Activated T-helper 17 cell treated with anti-CD3 and anti-CD28 coated beads, Interleukin-2, amount 50 U/mL, for 72 hours (primary cell): ENCODE measurements around the gene PSRC1. TPM values are rescaled to one million over a fixed set of nuclear protein-coding genes. Genes with fewer than 3 reads are reported as not detected.

Source experiments
- ATAC-seq: fragments of 150-1000 bp; cut with Tn5 transposase; replicated peaks from 2 replicates; pipeline ENCODE4 v1.10.0; 2021; ENCODE audit warnings: mild to moderate bottlenecking, moderate library complexity
- H3K27ac Mint-ChIP-seq: one replicate; pipeline ENCODE4 v1.8.0; 2022; ENCODE audit warnings: mixed read lengths
- H3K27me3 Mint-ChIP-seq: one replicate; pipeline ENCODE4 v1.8.0; 2022; ENCODE audit warnings: mixed read lengths
- H3K36me3 Mint-ChIP-seq: one replicate; pipeline ENCODE4 v1.8.0; 2022; ENCODE audit warnings: low read depth, mild to moderate bottlenecking, mixed read lengths
- H3K4me1 Mint-ChIP-seq: one replicate; pipeline ENCODE4 v1.8.0; 2022; ENCODE audit warnings: mixed read lengths
- H3K4me3 Mint-ChIP-seq: one replicate; pipeline ENCODE4 v1.8.0; 2022; ENCODE audit warnings: mild to moderate bottlenecking, mixed read lengths
- H3K9me3 Mint-ChIP-seq: one replicate; pipeline ENCODE4 v1.8.0; 2022; ENCODE audit warnings: mixed read lengths
- total RNA-seq, 2 donors: library from RNA; stranded (reverse); gene quantifications; one replicate each; pipeline ENCODE4 v1.2.3, GENCODE V29; 2022

The PSRC1 gene
- total RNA-seq, 2 donors from 2014 or later: 17.5 to 20.3 TPM

- Mint-ChIP-seq H3K4me1 (no peaks in the 10 kb centered on the region), H3K9me3 (no peaks in the 10 kb centered on the region), H3K36me3 (no peaks in the 10 kb centered on the region), H3K27ac (no peak overlapping the region), H3K4me3 (no peak overlapping the region), H3K27me3 (no peaks in the 10 kb centered on the region)
- no peak for ATAC-seq
Measured at GRCh38 chr1:109271458-109271857, 11.5 kb downstream of the PSRC1 start.

GRCh38 chr1:109270623-109271317, 12.2 kb downstream of the PSRC1 start:
- H3K27ac Mint-ChIP-seq: no peak overlapping the region
- ATAC-seq: no peak
- H3K4me1 Mint-ChIP-seq: no peaks in the 10 kb centered on the region
- no peaks in the 10 kb centered on the region for H3K27me3 Mint-ChIP-seq
- no peak overlapping the region for H3K4me3 Mint-ChIP-seq
- H3K36me3 Mint-ChIP-seq: no peaks in the 10 kb centered on the region
- no peaks in the 10 kb centered on the region for H3K9me3 Mint-ChIP-seq

DNA sequence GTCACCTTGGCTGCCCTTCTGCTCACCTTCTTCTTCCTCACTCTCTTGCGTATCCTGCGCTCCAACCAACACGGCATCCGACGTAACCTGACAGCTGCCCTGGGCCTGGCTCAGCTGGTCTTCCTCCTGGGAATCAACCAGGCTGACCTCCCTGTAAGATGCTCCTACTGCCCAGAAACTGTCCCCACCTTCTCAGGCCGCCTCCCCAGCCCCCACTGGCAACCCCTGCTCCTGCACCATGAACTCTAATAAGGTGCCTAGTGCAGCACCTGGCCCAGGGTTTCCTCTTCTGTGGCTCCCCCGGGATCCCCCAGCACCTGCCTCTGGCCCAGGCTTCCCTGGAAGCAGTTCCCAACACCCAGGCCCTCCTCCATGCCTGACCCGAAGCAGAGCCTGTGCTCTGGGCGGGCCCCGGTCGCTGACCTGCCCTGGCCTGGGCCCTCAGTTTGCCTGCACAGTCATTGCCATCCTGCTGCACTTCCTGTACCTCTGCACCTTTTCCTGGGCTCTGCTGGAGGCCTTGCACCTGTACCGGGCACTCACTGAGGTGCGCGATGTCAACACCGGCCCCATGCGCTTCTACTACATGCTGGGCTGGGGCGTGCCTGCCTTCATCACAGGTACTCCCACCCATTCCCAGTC, 12.8 kb downstream of the PSRC1 start:
- Mint-ChIP-seq H3K27me3 (no peaks in the 10 kb centered on the region), H3K36me3 (no peaks in the 10 kb centered on the region), H3K4me1 (no peaks in the 10 kb centered on the region), H3K9me3 (no peaks in the 10 kb centered on the region), H3K27ac (no peak overlapping the region), H3K4me3 (no peak overlapping the region)
- no peak for ATAC-seq

DNA sequence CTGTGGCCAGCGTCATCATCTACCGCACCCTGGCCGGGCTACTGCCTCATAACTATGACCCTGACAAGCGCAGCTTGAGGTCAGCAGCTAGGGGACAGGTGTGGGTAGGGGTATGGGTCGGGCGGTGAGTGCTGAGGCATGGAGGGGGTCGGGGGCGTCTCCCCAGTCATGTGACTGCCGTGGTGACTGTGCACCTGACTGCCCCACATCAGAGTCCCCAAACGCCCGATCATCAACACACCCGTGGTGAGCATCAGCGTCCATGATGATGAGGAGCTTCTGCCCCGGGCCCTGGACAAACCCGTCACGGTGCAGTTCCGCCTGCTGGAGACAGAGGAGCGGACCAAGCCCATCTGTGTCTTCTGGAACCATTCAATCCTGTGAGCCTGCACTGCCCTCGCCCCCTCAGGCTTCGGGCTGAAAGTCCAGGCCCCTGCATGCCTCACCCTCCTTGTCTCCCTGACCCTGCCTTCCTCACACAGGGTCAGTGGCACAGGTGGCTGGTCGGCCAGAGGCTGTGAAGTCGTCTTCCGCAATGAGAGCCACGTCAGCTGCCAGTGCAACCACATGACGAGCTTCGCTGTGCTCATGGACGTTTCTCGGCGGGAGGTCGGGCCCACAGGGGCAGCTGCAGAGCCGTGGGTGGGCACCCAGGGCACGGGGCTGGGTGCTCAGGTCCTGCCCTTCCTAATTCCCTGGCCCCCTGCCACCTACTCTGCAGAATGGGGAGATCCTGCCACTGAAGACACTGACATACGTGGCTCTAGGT, 13.5 kb downstream of the PSRC1 start:
- Mint-ChIP-seq H3K4me1 (no peaks in the 10 kb centered on the region), H3K27ac (no peak overlapping the region), H3K36me3 (no peaks in the 10 kb centered on the region), H3K27me3 (no peaks in the 10 kb centered on the region), H3K9me3 (no peaks in the 10 kb centered on the region), H3K4me3 (no peak overlapping the region)
- no peak for ATAC-seq

DNA sequence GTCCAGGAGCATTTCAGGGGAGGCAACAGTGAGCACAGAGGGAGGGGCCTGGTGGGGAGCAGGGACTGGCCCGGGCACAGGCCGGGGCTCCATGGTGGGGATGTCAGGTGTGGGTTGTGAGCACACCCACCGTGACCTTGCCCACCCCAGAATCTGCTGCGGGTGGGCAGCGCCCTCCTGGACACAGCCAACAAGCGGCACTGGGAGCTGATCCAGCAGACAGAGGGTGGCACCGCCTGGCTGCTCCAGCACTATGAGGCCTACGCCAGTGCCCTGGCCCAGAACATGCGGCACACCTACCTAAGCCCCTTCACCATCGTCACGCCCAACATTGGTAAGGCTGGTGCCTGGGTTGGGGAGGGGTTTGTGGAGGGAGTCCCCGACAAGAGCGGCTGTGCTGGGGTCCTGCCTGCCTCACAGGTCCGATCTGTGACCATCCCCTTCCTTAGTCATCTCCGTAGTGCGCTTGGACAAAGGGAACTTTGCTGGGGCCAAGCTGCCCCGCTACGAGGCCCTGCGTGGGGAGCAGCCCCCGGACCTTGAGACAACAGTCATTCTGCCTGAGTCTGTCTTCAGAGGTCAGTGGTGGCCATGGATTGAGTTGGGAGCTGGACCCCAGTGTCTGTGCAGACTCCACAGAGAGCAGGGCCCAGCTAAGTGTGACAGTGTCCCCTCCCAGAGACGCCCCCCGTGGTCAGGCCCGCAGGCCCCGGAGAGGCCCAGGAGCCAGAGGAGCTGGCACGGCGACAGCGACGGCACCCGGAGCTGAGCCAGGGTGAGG, 14.3 kb downstream of the PSRC1 start:
- Mint-ChIP-seq H3K4me3 (no peak overlapping the region), H3K9me3 (no peaks in the 10 kb centered on the region), H3K27me3 (no peaks in the 10 kb centered on the region), H3K27ac (no peak overlapping the region), H3K36me3 (no peaks in the 10 kb centered on the region), H3K4me1 (peaks cover 2% of the 10 kb centered on the region)
- ATAC-seq: no peak

DNA sequence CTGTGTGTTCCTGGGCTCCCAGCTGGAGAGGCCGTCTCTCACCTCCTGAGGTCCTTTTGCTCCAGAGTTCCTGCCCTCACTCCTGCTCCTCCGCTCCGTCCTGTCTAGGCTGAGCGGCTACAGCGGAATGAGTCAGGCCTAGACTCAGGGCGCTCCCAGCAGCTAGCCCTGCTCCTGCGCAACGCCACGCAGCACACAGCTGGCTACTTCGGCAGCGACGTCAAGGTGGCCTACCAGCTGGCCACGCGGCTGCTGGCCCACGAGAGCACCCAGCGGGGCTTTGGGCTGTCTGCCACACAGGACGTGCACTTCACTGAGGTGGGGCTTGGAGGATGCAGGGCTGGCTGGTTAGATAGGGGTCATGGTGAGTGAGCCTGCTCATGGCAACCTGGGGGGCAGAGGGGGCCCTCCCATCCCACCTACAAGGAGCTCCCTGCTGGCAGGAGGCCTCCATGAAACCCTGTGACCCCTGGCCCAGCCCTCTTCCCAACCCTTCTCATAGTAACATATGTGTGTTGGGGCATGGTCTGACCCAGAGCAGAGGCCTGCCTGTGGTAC, 15.1 kb downstream of the PSRC1 start:
- Mint-ChIP-seq H3K27me3 (no peaks in the 10 kb centered on the region), H3K4me1 (peaks cover 6% of the 10 kb centered on the region), H3K36me3 (no peaks in the 10 kb centered on the region), H3K27ac (no peak overlapping the region), H3K9me3 (no peaks in the 10 kb centered on the region), H3K4me3 (no peak overlapping the region)
- ATAC-seq: no peak

DNA sequence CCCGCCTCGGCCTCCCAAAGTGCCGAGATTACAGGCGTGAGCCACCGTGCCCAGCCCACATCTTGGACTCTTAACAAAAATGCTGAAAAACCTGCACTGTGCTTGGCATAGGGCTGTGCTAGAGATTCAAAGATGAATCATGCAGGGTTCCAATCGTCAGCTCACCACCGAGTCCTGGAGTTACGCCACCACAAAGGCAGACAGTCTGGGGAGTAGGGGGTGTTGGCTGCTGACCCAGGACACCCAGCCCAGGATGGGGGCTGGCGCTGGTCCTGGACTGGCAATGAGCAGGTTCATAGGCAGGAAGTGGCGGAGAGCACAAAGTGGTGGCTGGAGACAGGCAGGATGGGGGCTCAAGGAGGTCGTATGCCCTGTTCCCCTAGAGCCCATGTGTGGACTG, 16.0 kb downstream of the PSRC1 start:
- Mint-ChIP-seq H3K4me3 (no peak overlapping the region), H3K4me1 (peaks cover 6% of the 10 kb centered on the region), H3K36me3 (no peaks in the 10 kb centered on the region), H3K27me3 (no peaks in the 10 kb centered on the region), H3K27ac (no peak overlapping the region), H3K9me3 (no peaks in the 10 kb centered on the region)
- ATAC-seq: no peak

DNA sequence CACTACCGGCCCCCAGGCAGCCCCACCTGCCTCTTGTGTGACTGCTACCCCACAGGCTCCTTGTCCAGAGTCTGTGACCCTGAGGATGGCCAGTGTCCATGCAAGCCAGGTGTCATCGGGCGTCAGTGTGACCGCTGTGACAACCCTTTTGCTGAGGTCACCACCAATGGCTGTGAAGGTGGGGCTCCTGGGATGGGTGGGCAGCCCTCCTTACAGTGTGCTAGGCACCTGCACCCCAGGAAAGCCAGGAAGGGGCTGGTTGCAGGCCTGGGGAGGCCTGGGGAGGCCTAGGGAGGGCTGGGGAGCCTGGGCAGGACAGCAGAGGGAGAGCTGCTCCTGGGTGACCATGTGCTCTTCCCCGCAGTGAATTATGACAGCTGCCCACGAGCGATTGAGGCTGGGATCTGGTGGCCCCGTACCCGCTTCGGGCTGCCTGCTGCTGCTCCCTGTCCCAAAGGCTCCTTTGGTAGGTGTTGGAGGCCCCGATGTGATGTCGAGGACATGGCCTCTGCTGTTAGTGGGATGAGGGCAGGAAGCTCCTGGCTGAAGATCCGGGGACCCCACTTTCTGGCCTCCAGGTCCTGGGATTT, 17.1 kb downstream of the PSRC1 start:
- no peak for ATAC-seq
- no peak overlapping the region for H3K4me3 Mint-ChIP-seq
- H3K27ac Mint-ChIP-seq: no peak overlapping the region
- no peaks in the 10 kb centered on the region for H3K36me3 Mint-ChIP-seq
- no peaks in the 10 kb centered on the region for H3K27me3 Mint-ChIP-seq
- no peaks in the 10 kb centered on the region for H3K9me3 Mint-ChIP-seq
- H3K4me1 Mint-ChIP-seq: peaks cover 6% of the 10 kb centered on the region

- Mint-ChIP-seq H3K36me3 (no peaks in the 10 kb centered on the region), H3K9me3 (no peaks in the 10 kb centered on the region), H3K27ac (no peak overlapping the region), H3K4me3 (no peak overlapping the region), H3K27me3 (no peaks in the 10 kb centered on the region), H3K4me1 (peaks cover 6% of the 10 kb centered on the region)
- no peak for ATAC-seq
Measured at GRCh38 chr1:109265016-109265415, 17.9 kb downstream of the PSRC1 start.

DNA sequence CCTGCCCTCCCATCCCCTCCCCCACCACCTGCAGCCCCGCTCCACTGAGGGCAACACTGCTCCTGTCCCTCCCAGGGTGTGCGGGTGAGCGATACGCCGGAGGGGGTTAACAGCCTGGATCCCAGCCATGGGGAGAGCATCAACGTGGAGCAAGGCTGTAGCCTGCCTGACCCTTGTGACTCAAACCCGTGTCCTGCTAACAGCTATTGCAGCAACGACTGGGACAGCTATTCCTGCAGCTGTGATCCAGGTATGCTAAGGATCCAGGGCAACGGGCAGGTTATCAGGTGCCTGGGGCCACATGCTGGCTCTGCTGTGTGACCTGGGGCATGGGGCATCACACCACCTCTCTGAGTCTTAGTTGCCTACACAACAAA, 18.6 kb downstream of the PSRC1 start:
- H3K9me3 Mint-ChIP-seq: no peaks in the 10 kb centered on the region
- no peaks in the 10 kb centered on the region for H3K36me3 Mint-ChIP-seq
- no peaks in the 10 kb centered on the region for H3K27me3 Mint-ChIP-seq
- peaks cover 6% of the 10 kb centered on the region for H3K4me1 Mint-ChIP-seq
- no peak overlapping the region for H3K4me3 Mint-ChIP-seq
- ATAC-seq: no peak
- H3K27ac Mint-ChIP-seq: no peak overlapping the region

- H3K9me3 Mint-ChIP-seq: no peaks in the 10 kb centered on the region
- no peaks in the 10 kb centered on the region for H3K36me3 Mint-ChIP-seq
- no peaks in the 10 kb centered on the region for H3K27me3 Mint-ChIP-seq
- ATAC-seq: peak; percentile 94
- H3K4me3 Mint-ChIP-seq: peak overlapping the region; percentile 42
- H3K4me1 Mint-ChIP-seq: peaks cover 6% of the 10 kb centered on the region
- peak overlapping the region; percentile 87 for H3K27ac Mint-ChIP-seq
Measured at GRCh38 chr1:109263597-109264378, 19.2 kb downstream of the PSRC1 start.

DNA sequence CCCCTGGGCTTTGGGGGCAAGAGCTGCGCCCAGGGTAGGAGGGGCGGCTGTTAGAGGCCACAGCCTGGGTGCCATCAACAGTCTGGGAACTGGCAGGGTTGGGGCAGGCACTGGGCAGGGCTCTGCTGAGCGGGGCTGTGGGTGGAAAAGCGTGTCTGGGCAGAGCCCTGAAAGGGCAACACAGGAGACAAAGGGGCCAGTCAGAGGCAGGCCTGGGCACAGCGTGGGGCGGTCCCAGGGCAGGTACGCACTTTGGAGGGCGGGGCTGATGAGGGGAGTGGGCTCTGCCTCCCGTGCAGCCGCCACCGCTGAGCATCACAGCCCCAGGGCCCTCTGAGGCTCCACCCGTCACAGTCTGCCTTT, 19.7 kb downstream of the PSRC1 start:
- peaks cover 6% of the 10 kb centered on the region for H3K4me1 Mint-ChIP-seq
- peak overlapping the region; percentile 42 for H3K4me3 Mint-ChIP-seq
- H3K27me3 Mint-ChIP-seq: no peaks in the 10 kb centered on the region
- peak; percentile 40 for ATAC-seq
- no peaks in the 10 kb centered on the region for H3K9me3 Mint-ChIP-seq
- H3K36me3 Mint-ChIP-seq: no peaks in the 10 kb centered on the region
- H3K27ac Mint-ChIP-seq: peak overlapping the region; percentile 87

- no peaks in the 10 kb centered on the region for H3K9me3 Mint-ChIP-seq
- H3K4me1 Mint-ChIP-seq: peaks cover 6% of the 10 kb centered on the region
- ATAC-seq: no peak
- no peak overlapping the region for H3K4me3 Mint-ChIP-seq
- peak overlapping the region; percentile 87 for H3K27ac Mint-ChIP-seq
- no peaks in the 10 kb centered on the region for H3K36me3 Mint-ChIP-seq
- H3K27me3 Mint-ChIP-seq: no peaks in the 10 kb centered on the region
Measured at GRCh38 chr1:109262231-109263055, 20.5 kb downstream of the PSRC1 start.
